Lower leg skin (tissue), 4 donors: ENCODE measurements around the gene UCN. TPM values are rescaled to one million over a fixed set of nuclear protein-coding genes. Genes with fewer than 3 reads are reported as not detected.
"Not testable (repeated sequence)": the region's sequence is repeated elsewhere in the genome, so short reads cannot be mapped to it uniquely, and the experiment has no call there.

Source experiments
- DNase-seq, 2 donors: peaks; one replicate each; pipeline ENCODE4 v3.0.0-alpha.2; 2019; ENCODE audit warnings: low spot score in 2 of 2
- H3K4me3 ChIP-seq: fragments of 200-600 bp; sonication (generic); 2 replicates; pipeline ENCODE4 v1.5.1; 2017; ENCODE audit warnings: mild to moderate bottlenecking, low read depth; ENCODE audit not compliant: poor library complexity, severe bottlenecking
- POLR2A ChIP-seq, 2 donors: fragments of 450-650 bp; IDR thresholded peaks; one replicate each; pipeline ENCODE4 v1.6.1; 2016 to 2017; ENCODE audit warnings: antibody characterized with exemption in 2 of 2, mild to moderate bottlenecking in 1 of 2, moderate library complexity in 1 of 2
- WGBS, 2 donors: methylation state at CpG; one replicate each; pipeline ENCODE4 v1.1.5; 2018; 5-methylcytosine and 5-hydroxymethylcytosine counted together
- intact Hi-C: fragments of 100-400 bp; cut with DNase I; formaldehyde crosslinking; loops from one replicate; pipeline ENCODE4 v1.15.0; 2023; ENCODE audit warnings: low total_unique reads
- total RNA-seq, 4 donors: library from RNA; depleted of rRNA; stranded (reverse); fragments of >200 nt; gene quantifications; one replicate each; pipeline ENCODE4 v1.1.0, GENCODE V29; 2016
- TF ChIP-seq, protein P1 (sequence below), 3 donors: fragments of 450-650 bp; IDR thresholded peaks; one replicate each; pipeline ENCODE4 v1.5.1; 2016; ENCODE audit warnings: antibody characterized with exemption in 3 of 3, mild to moderate bottlenecking in 3 of 3, moderate library complexity in 2 of 3

UCN gene
- total RNA-seq: 1 to 10 TPM in 2 of 4 donors, under 1 TPM in 1, not detected in 1; 0.84 to 8.8 (median 1.3) TPM

DNA sequence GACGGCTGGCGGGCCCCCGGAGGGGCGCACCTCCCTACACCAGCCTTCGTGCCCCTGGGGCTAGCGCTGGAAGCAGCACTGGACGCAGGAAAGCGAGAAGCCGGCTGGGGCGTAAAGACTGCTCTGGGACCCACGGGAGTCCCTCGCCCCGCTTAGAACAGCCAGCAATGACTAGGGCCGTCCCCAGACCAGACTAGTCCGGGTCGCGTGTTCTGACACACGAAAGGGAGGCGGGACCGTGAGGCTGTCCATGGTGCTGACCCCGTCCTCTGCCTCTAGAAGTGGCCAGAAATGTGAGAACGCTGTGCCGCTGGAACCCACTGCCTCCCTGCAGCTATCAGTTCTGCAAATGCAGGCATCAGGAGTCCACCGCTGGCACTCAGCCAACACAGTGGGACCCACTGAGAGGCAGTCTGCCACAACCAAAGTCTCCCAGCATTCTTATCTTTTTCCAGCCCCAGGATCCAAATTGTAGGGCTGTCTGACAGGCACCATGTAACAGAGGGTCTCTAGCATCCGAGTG is at the start of gene UCN:
Gene UCN (minus strand): TSS at position 87 of the 523 bp plus-strand sequence. CDS start 550 bp downstream, outside the sequence.
- intact Hi-C loops: no loop called here
- no peak for TF ChIP-seq POLR2A (IDR thresholded peaks at IDR 0.05)
- TF ChIP-seq, protein P1, sequence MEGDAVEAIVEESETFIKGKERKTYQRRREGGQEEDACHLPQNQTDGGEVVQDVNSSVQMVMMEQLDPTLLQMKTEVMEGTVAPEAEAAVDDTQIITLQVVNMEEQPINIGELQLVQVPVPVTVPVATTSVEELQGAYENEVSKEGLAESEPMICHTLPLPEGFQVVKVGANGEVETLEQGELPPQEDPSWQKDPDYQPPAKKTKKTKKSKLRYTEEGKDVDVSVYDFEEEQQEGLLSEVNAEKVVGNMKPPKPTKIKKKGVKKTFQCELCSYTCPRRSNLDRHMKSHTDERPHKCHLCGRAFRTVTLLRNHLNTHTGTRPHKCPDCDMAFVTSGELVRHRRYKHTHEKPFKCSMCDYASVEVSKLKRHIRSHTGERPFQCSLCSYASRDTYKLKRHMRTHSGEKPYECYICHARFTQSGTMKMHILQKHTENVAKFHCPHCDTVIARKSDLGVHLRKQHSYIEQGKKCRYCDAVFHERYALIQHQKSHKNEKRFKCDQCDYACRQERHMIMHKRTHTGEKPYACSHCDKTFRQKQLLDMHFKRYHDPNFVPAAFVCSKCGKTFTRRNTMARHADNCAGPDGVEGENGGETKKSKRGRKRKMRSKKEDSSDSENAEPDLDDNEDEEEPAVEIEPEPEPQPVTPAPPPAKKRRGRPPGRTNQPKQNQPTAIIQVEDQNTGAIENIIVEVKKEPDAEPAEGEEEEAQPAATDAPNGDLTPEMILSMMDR (IDR thresholded peaks at IDR 0.05): no peak
- no peak for DNase-seq
- 57 to 69% methylated on average over 12 to 24 of the region's 25 CpGs for WGBS, 2 donors
- H3K4me3 ChIP-seq: no peak within 1 kb of the TSS

DNA sequence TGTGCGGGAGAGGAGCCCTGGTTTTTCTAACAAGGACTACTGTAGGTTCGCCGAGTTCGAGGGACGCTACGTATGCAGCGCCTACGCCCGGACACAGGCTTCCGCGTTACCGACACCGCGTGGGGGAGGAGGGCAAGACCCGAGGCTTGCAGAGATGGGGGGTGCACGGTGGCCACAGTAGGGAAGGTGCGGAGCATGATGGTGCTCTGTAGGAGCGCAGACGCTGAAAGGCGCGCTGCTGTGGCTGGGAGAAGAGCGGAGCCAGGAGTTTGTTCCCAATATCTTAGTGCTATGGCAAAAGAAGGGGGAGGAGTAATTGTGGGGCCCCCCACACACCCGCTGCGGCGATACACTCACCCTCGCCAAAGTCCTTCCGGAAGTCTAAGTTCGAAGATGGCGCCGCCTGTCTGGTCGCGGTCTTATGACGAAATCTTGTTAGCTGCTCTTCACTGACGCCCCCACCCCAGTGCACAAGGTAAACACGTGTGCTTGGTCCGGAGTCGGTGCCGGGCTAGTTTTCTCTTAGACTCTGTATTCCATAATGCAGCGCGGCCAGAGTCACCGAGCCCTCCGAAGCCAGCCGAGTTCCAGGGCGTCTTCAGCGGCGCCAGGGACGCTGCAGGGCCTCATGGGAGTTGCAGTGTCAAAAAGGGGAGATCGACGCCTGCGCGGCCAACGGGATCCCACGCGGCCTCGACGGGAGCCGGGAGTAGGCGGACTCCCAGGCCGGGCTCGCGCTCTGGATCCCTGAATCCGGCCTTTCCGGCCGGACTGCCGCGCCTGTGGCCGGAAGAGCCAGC is 48.3 kb upstream of the UCN start, which contains the start of gene GTF3C2:
Gene GTF3C2 (minus strand): TSS at position 383 of the 800 bp plus-strand sequence. CDS start 13,210 bp downstream, outside the sequence.
- 0% methylated on average over 37 to 64 of the region's 67 CpGs for WGBS, 2 donors
- intact Hi-C loops: no loop called here
- peak; percentile 94 to 99 for DNase-seq
- TF ChIP-seq POLR2A (IDR thresholded peaks at IDR 0.05): no peak
- TF ChIP-seq, protein P1 (IDR thresholded peaks at IDR 0.05): peak in 1 of 3 donors; percentile 1
- peak within 1 kb of the TSS; percentile 81 for H3K4me3 ChIP-seq

GRCh38 chr2:27356056-27356381 is 47.8 kb upstream of the UCN start:
- 0% methylated on average over 12 of the region's 12 CpGs for WGBS, 2 donors
- intact Hi-C loops: no loop called here
- TF ChIP-seq, protein P1 (IDR thresholded peaks at IDR 0.05): no peak
- TF ChIP-seq POLR2A (IDR thresholded peaks at IDR 0.05): no peak
- peak overlapping the region; percentile 81 for H3K4me3 ChIP-seq
- DNase-seq: peak; percentile 26 to 87

DNA sequence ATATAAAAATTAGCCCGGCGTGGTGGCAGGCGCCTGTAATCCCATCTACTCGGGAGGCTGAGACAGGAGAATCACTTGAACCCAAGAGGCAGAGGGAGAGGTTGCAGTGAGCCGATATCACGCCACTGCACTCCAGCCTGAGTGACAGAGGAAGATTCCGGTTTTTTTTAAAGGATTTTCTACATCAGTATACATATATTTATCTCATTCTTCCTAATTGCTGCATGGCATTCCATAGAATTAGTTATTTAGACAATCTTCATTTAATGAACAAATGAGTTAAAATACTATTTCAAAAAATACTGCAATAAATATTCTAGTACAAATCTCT is 46.3 kb upstream of the UCN start:
- intact Hi-C loops: no loop called here
- H3K4me3 ChIP-seq: no peak overlapping the region
- TF ChIP-seq, protein P1 (IDR thresholded peaks at IDR 0.05): no peak
- no peak for TF ChIP-seq POLR2A (IDR thresholded peaks at IDR 0.05)
- 88 to 91% methylated on average over 7 of the region's 7 CpGs for WGBS, 2 donors
- DNase-seq: no peak

DNA sequence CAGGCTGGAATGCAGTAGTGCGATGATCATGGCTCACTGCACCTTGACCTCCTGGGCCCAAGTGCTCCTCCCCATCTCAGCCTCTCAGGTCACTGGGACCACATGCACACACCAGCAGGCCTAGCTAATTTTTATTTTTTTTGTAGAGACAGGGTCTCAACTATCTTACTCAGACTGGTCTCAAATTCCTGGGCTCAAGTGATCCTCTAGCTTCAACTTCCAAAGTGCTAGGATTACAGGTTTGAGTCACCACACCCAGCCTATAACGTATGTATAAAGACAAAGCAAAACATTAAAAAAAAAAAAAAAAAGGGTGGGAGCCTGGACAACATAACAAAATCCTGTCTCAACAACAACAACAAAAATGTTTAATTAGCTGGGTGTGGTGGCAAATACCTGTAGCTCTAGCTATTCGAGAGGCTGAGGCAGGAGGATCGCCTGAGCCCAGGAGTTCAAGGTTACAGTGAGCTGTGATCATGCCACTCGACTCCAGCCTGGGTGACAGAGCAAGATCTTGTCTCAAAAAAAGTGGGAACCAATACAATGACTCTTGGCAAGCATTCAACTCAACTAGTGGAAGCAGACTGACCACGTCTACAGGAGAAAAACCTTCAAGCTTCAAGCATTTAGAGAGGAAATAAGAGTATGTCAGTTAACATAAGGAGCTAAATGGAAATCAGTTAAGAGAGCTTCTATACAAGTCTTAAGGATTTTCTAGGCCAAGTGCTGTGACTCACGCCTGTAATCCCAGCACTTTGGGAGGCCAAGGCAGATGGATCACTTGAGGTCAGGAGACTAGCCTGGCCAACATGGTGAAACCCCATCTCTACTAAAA is 45.7 kb upstream of the UCN start:
- TF ChIP-seq POLR2A (IDR thresholded peaks at IDR 0.05): no peak
- TF ChIP-seq, protein P1 (IDR thresholded peaks at IDR 0.05): no peak
- H3K4me3 ChIP-seq: no peak overlapping the region
- no peak for DNase-seq
- intact Hi-C loops: no loop called here
- WGBS, 2 donors: 68 to 75% methylated on average over 7 of the region's 7 CpGs

DNA sequence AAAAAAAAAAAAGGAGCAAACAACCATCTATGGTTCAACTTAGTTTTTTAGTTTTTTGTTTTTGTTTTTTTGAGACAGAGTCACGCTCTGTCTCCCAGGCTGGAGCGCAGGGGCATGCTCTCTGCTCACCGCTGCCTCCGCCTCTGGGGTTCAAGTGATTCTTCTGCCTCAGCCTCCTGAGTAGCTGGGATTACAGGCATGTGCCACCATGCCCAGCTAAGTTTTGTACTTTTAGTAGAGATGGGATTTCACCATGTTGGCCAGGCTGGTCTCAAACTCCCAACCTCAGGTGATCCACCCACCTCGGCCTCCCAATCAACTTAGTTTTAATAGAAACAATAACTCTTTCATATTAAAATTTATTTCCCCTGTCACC is 45.1 kb upstream of the UCN start:
- H3K4me3 ChIP-seq, intact Hi-C loops, DNase-seq: not testable (repeated sequence)
- 96% methylated on average over 5 of the region's 5 CpGs for WGBS, 2 donors
